GM12878 (cell line): Measurements from ENCODE around the gene ANKS1A. TPM values are rescaled to one million over a fixed set of nuclear protein-coding genes. Genes with fewer than 3 reads are reported as not detected.

Experiments
- ATAC-seq: fragments of 200-7000 bp; cut with Tn5 transposase; 3 replicates; pipeline ENCODE4 v1.9.1; 2020; ENCODE audit warnings: mild to moderate bottlenecking, moderate library complexity
- BruUV-seq: library from RNA; stranded (reverse); fragments of 400-500 nt; replicated peaks from 2 replicates; lab custom pipeline; 2021; lab: Mats Ljungman, UMichigan
- CTCF ChIA-PET: fragments of 300-600 bp; sonication (Branson Sonifier 250); formaldehyde crosslinking; extraction: SDS; loops from one replicate; lab custom pipeline; 2021; ENCODE audit warnings: inconsistent platforms; lab: Yijun Ruan, JAX
- POLR2A ChIA-PET: fragments of 350-600 bp; formaldehyde crosslinking; extraction: SDS; loops from one replicate; lab custom pipeline; 2021; ENCODE audit warnings: inconsistent platforms; lab: Charles Lee
- RAD21 ChIA-PET: fragments of 300-600 bp; sonication (Branson Sonifier 250); formaldehyde crosslinking; loops from one replicate; lab custom pipeline; 2023; ENCODE audit warnings: antibody characterized with exemption; ENCODE audit not compliant: unreplicated experiment; lab: Charles Lee
- SMC1A ChIA-PET: fragments of 300-600 bp; sonication (Branson Sonifier 250); formaldehyde crosslinking; loops from one replicate; lab custom pipeline; 2023; ENCODE audit not compliant: unreplicated experiment, uncharacterized antibody; lab: Charles Lee
- DNase-seq: peaks from one replicate; pipeline ENCODE4 v3.0.0-alpha.2; 2011; ENCODE audit warnings: low read depth, low spot score
- FAIRE-seq: peaks from 3 replicates; lab custom pipeline; 2011; peaks lifted over from hg19 to GRCh38; lab: Jason Lieb, UNC
- H2AFZ ChIP-seq: 2 replicates; pipeline ENCODE4 v1.6.0; 2011; ENCODE audit warnings: low read depth, low read length, control low read depth; ENCODE audit not compliant: control insufficient read depth
- H3K27ac ChIP-seq: 2 replicates; pipeline ENCODE4 v1.5.1; 2011; ENCODE audit warnings: control low read depth; ENCODE audit not compliant: control insufficient read depth, insufficient read depth
- H3K27me3 ChIP-seq, 2 experiments: replicated peaks in 1 of 2; 2 replicates each; pipeline versions ENCODE4 v1.6.0 to v1.6.1; 2011; ENCODE audit warnings: low read length in 1 of 2; ENCODE audit not compliant: control insufficient read depth in 2 of 2, insufficient read depth in 2 of 2
- H3K36me3 ChIP-seq, 2 experiments: 2 replicates each; pipeline ENCODE4 v1.5.1; 2011; ENCODE audit warnings: low read length in 1 of 2; ENCODE audit not compliant: control insufficient read depth in 2 of 2, insufficient read depth in 2 of 2
- H3K4me1 ChIP-seq: 2 replicates; pipeline ENCODE4 v1.6.1; 2011; ENCODE audit warnings: mild to moderate bottlenecking, low read length, moderate library complexity, mixed read lengths; ENCODE audit not compliant: control insufficient read depth, insufficient read depth
- H3K4me2 ChIP-seq: 2 replicates; pipeline ENCODE4 v1.6.0; 2011; ENCODE audit warnings: control low read depth; ENCODE audit not compliant: control insufficient read depth, insufficient read depth
- H3K4me3 ChIP-seq: fragments of 200-600 bp; sonication (generic); 2 replicates; pipeline ENCODE4 v1.5.1; 2016
- H3K79me2 ChIP-seq: 2 replicates; pipeline ENCODE4 v1.6.0; 2011; ENCODE audit warnings: low read length; ENCODE audit not compliant: control insufficient read depth, insufficient read depth
- H3K9ac ChIP-seq: 2 replicates; pipeline ENCODE4 v1.8.0; 2011; ENCODE audit warnings: low read length, control low read depth, mixed read lengths; ENCODE audit not compliant: control insufficient read depth, insufficient read depth
- H3K9me3 ChIP-seq: replicated peaks from 3 replicates; pipeline ENCODE4 v1.5.1; 2011; ENCODE audit warnings: mild to moderate bottlenecking, low read length; ENCODE audit not compliant: control insufficient read depth, insufficient read depth
- H4K20me1 ChIP-seq: 2 replicates; pipeline ENCODE4 v1.6.0; 2011; ENCODE audit not compliant: control insufficient read depth, insufficient read depth
- ASH2L ChIP-seq: fragments of 300-600, 200-600 bp; sonication (generic); IDR thresholded peaks from 2 replicates; pipeline ENCODE4 v1.6.1; 2017; ENCODE audit warnings: low read depth, mild to moderate bottlenecking, borderline replicate concordance
- BCLAF1 ChIP-seq: fragments of 450-650 bp; IDR thresholded peaks from 2 replicates; pipeline ENCODE4 v1.6.1; 2017; ENCODE audit warnings: antibody characterized with exemption, mild to moderate bottlenecking, moderate library complexity
- CBFB ChIP-seq: IDR thresholded peaks from 2 replicates; pipeline ENCODE4 v1.6.1; 2016; ENCODE audit warnings: antibody characterized with exemption, low read depth
- CBX3 ChIP-seq: fragments of 200-600 bp; sonication (generic); IDR thresholded peaks from 2 replicates; pipeline ENCODE4 v1.6.1; 2016; ENCODE audit warnings: low read depth, borderline replicate concordance
- E2F4 ChIP-seq: IDR thresholded peaks from 2 replicates; pipeline ENCODE4 v1.6.1; 2012; ENCODE audit warnings: low read depth, low read length, improper control_type of control experiment
- IRF4 ChIP-seq: IDR thresholded peaks from 2 replicates; pipeline ENCODE4 v1.6.1; 2011; ENCODE audit warnings: low read depth, low read length
- NKRF ChIP-seq: fragments of 450-650 bp; conservative IDR thresholded peaks from 2 replicates; pipeline ENCODE4 v1.6.1; 2017; ENCODE audit warnings: mild to moderate bottlenecking, moderate library complexity
- POLR2AphosphoS2 ChIP-seq: IDR thresholded peaks from 2 replicates; pipeline ENCODE4 v1.6.1; 2011; ENCODE audit warnings: low read depth, mild to moderate bottlenecking, low read length, improper control_type of control experiment, moderate library complexity
- POLR2AphosphoS5 ChIP-seq: IDR thresholded peaks from 2 replicates; pipeline ENCODE4 v1.6.1; 2011; ENCODE audit warnings: mild to moderate bottlenecking, low read length, inconsistent platforms
- RAD51 ChIP-seq: fragments of 450-650 bp; IDR thresholded peaks from 2 replicates; pipeline ENCODE4 v1.6.1; 2016; ENCODE audit warnings: moderate library complexity, mild to moderate bottlenecking, inconsistent platforms
- RB1 ChIP-seq: fragments of 450-650 bp; formaldehyde crosslinking; IDR thresholded peaks from 2 replicates; pipeline ENCODE4 v1.6.1; 2017; ENCODE audit warnings: mild to moderate bottlenecking, borderline replicate concordance
- RCOR1 ChIP-seq: conservative IDR thresholded peaks from 2 replicates; pipeline ENCODE4 v1.6.1; 2012; ENCODE audit warnings: low read depth, low read length, improper control_type of control experiment
- SREBF2 ChIP-seq: IDR thresholded peaks from 2 replicates; pipeline ENCODE4 v1.6.1; 2012; ENCODE audit warnings: mild to moderate bottlenecking, low read length
- ZBTB4 ChIP-seq: fragments of 450-650 bp; formaldehyde crosslinking; IDR thresholded peaks from 2 replicates; pipeline ENCODE4 v1.4.0; 2022; ENCODE audit warnings: mild to moderate bottlenecking, moderate library complexity
- ZNF217 ChIP-seq: fragments of 450-650 bp; IDR thresholded peaks from 2 replicates; pipeline ENCODE4 v1.6.1; 2017; ENCODE audit warnings: antibody characterized with exemption, mild to moderate bottlenecking
- ZSCAN29 ChIP-seq: fragments of 450-650 bp; IDR thresholded peaks from 2 replicates; pipeline ENCODE4 v1.6.1; 2017; ENCODE audit warnings: mild to moderate bottlenecking, moderate library complexity
- WGBS: methylation state at CpG from one replicate; pipeline ENCODE4 v1.1.6; 2016; ENCODE audit warnings: low lambda C conversion rate; ENCODE audit not compliant: insufficient replicate concordance, insufficient coverage; ENCODE audit errors: missing lambda C conversion rate; 5-methylcytosine and 5-hydroxymethylcytosine counted together
- in situ Hi-C: fragments of 300-500 bp; cut with MboI; formaldehyde crosslinking; loops from 9 replicates; pipeline ENCODE4 v1.14.3; 2018; ENCODE audit warnings: mixed read lengths
- intact Hi-C: fragments of 100-400 bp; cut with micrococcal nuclease; formaldehyde crosslinking; loops from one replicate; pipeline ENCODE4 v1.14.2; 2022; ENCODE audit not compliant: unreplicated experiment
- polyA plus RNA-seq, 11 experiments: library from polyadenylated mRNA; depleted of rRNA in 4 of 11; unstranded in 6 of 11; stranded (reverse) in 5 of 11; fragments of >200 nt; fragmentation: Nextera tagmentation in 4 of 11; fragmentation: Illumina TruSeq in 1 of 11; extraction: Ambion mirVana in 4 of 11; extraction: Trizol in 1 of 11; gene quantifications; 1 replicate in 1 of 11; 2 replicates in 10 of 11; pipeline versions ENCODE4 v1.2.1 to v1.2.3, GENCODE V29; 2011 to 2016; ENCODE audit warnings: inconsistent platforms in 2 of 11, missing spikeins in 2 of 11, low read depth in 1 of 11
- total RNA-seq, 4 experiments: library from RNA; depleted of rRNA in 3 of 4; stranded (reverse); fragments of >200 nt in 3 of 4; fragmentation: Illumina TruSeq in 1 of 4; extraction: Trizol in 1 of 4; gene quantifications; 2 replicates each; pipeline versions ENCODE4 v1.2.1 to v1.2.3, GENCODE V29; 2013 to 2021

ANKS1A gene
- total and polyA plus RNA-seq, 10 of the 15 experiments (the other 5 are each of a cell fraction or from before 2014, with no cell fraction given): 0.60 to 7.0 (median 3.0) TPM

GRCh38 chr6:34888514-34888856 lies 570 bp upstream of the ANKS1A start (continued):
- no peak for TF ChIP-seq ASH2L
- TF ChIP-seq E2F4: no peak
- no peak for TF ChIP-seq BCLAF1
- no peak for TF ChIP-seq CBFB

GRCh38 chr6:34890533-34890925 lies 1.5 kb downstream of the ANKS1A start:
- Histone ChIP-seq H3K27me3 (no peaks in the 10 kb centered on the region), H3K4me2 (peak overlapping the region; percentile 67), H4K20me1 (no peaks in the 10 kb centered on the region), H2AFZ (peak overlapping the region; percentile 9; the same call in 1 of the 2 replicates), H3K9ac (peak overlapping the region; percentile 18; the same call in 1 of the 2 replicates), H3K9me3 (no peaks in the 10 kb centered on the region), H3K79me2 (peaks cover 21% of the 10 kb centered on the region), H3K4me1 (peaks cover 5% of the 10 kb centered on the region), H3K27ac (no peak overlapping the region), H3K36me3 (no peaks in the 10 kb centered on the region), H3K4me3 (peak overlapping the region; percentile 97)
- FAIRE-seq (no peak), DNase-seq (no peak), ATAC-seq (no peak)
- ChIA-PET RAD21 (interaction anchor here (3.4 kb wide), 1 partner anchor 99 kb away, joined by 10 read pairs; the partner anchor contains the start of gene BLTP3A), POLR2A (no interaction called here), CTCF (no interaction called here), SMC1A (interaction anchor here (1.4 kb wide), 1 partner anchor 254 kb away, joined by 3 read pairs; no protein-coding TSS in a partner anchor)
- intact Hi-C loops: no loop called here
- BruUV-seq: no TSS peak
- 47% methylated on average over 7 of the region's 7 CpGs for WGBS
- in situ Hi-C loops: no loop called here
- TF ChIP-seq NKRF: no peak
- TF ChIP-seq CBX3: no peak
- TF ChIP-seq IRF4: no peak
- TF ChIP-seq POLR2AphosphoS5: no peak
- no peak for TF ChIP-seq SREBF2
- no peak for TF ChIP-seq RB1
- no peak for TF ChIP-seq ZNF217
- TF ChIP-seq ZBTB4 (CRISPR knock-in tag): no peak
- TF ChIP-seq POLR2AphosphoS2: no peak
- no peak for TF ChIP-seq RCOR1
- no peak for TF ChIP-seq RAD51
- no peak for TF ChIP-seq ZSCAN29
